MCF 10A (cell line): Measurements from ENCODE around the gene ADAM15. TPM values are rescaled to one million over a fixed set of nuclear protein-coding genes. Genes with fewer than 3 reads are reported as not detected.

Source experiments
- BruUV-seq: library from RNA; stranded (reverse); fragments of 400-500 nt; replicated peaks from 2 replicates; lab custom pipeline; 2021; lab: Mats Ljungman, UMichigan
- CTCF ChIA-PET: fragments of 300-600 bp; sonication (Branson Sonifier 250); formaldehyde crosslinking; extraction: SDS; loops from one replicate; lab custom pipeline; 2021; ENCODE audit warnings: antibody characterized with exemption, inconsistent platforms; lab: Yijun Ruan, JAX
- POLR2A ChIA-PET: fragments of 300-600, 350-650 bp; sonication (Branson Sonifier 250); formaldehyde crosslinking; extraction: SDS; loops from one replicate; lab custom pipeline; 2020; ENCODE audit warnings: antibody characterized with exemption, inconsistent platforms; lab: Yijun Ruan, JAX
- DNase-seq: peaks from one replicate; pipeline ENCODE4 v3.0.0-alpha.2; 2018; ENCODE audit not compliant: unreplicated experiment
- H3K27ac Mint-ChIP-seq: one replicate; pipeline ENCODE4 v1.8.0; 2022; ENCODE audit warnings: mild to moderate bottlenecking, low read depth, mixed read lengths; ENCODE audit not compliant: unreplicated experiment
- H3K27me3 Mint-ChIP-seq: one replicate; pipeline ENCODE4 v1.8.0; 2022; ENCODE audit warnings: mixed read lengths; ENCODE audit not compliant: insufficient read depth, unreplicated experiment
- H3K36me3 Mint-ChIP-seq: one replicate; pipeline ENCODE4 v1.8.0; 2022; ENCODE audit warnings: mild to moderate bottlenecking, moderate library complexity, mixed read lengths; ENCODE audit not compliant: insufficient read depth, unreplicated experiment
- H3K4me1 Mint-ChIP-seq: one replicate; pipeline ENCODE4 v1.8.0; 2022; ENCODE audit warnings: mixed read lengths; ENCODE audit not compliant: insufficient read depth, unreplicated experiment
- H3K4me3 Mint-ChIP-seq: one replicate; pipeline ENCODE4 v1.8.0; 2022; ENCODE audit warnings: mild to moderate bottlenecking, moderate library complexity, mixed read lengths; ENCODE audit not compliant: unreplicated experiment
- H3K9me3 Mint-ChIP-seq: one replicate; pipeline ENCODE4 v1.8.0; 2022; ENCODE audit warnings: mixed read lengths; ENCODE audit not compliant: unreplicated experiment
- CTCF ChIP-seq: fragments of 200-600 bp; IDR thresholded peaks from one replicate; pipeline ENCODE4 v1.8.0; 2022; ENCODE audit warnings: antibody characterized with exemption, mild to moderate bottlenecking; ENCODE audit not compliant: unreplicated experiment
- intact Hi-C: fragments of 100-400 bp; cut with micrococcal nuclease; formaldehyde crosslinking; loops from 2 replicates; pipeline ENCODE4 v1.14.1; 2022
- total RNA-seq: library from RNA; stranded (reverse); gene quantifications from 2 replicates; pipeline ENCODE4 v1.2.3, GENCODE V29; 2022

The ADAM15 gene
- total RNA-seq, 1 experiment from 2014 or later = 385 TPM

GRCh38 chr1:155013632-155014031, 37.5 kb upstream of the ADAM15 start:
- no TSS peak for BruUV-seq
- peak overlapping the region; percentile 86 for H3K27ac Mint-ChIP-seq
- peaks cover 71% of the 10 kb centered on the region for H3K4me1 Mint-ChIP-seq

GRCh38 chr1:155014709-155015508, 36.2 kb upstream of the ADAM15 start:
- POLR2A ChIA-PET = interaction anchor here (0.6 to 14.0 kb wide), 9 partner anchors 8 to 209 kb away, joined by 3 to 312 read pairs (median 27); partner anchors contain the start of genes CKS1B, DCST1, DCST2 and FLAD1
- intact Hi-C loops = no loop called here
- CTCF ChIA-PET = interaction anchor here (0.6 to 14.4 kb wide), 9 partner anchors 9 to 115 kb away, joined by 3 to 390 read pairs (median 7); partner anchors contain the start of genes ADAM15 and PYGO2
- DNase-seq = no peak
- Mint-ChIP-seq H3K9me3 (no peaks in the 10 kb centered on the region), H3K36me3 (peaks cover 88% of the 10 kb centered on the region), H3K27ac (peak overlapping the region; percentile 80), H3K4me1 (peaks cover 71% of the 10 kb centered on the region), H3K4me3 (no peak overlapping the region), H3K27me3 (no peaks in the 10 kb centered on the region)
- no peak for TF ChIP-seq CTCF
- BruUV-seq = no TSS peak

More at GRCh38 chr1:155013632-155014031, 37.5 kb upstream of the ADAM15 start:
- no peak for TF ChIP-seq CTCF
- H3K36me3 Mint-ChIP-seq = peaks cover 90% of the 10 kb centered on the region
- no peaks in the 10 kb centered on the region for H3K9me3 Mint-ChIP-seq
- ChIA-PET CTCF (interaction anchor here (0.5 to 14.4 kb wide), 7 partner anchors 10 to 1398 kb away, joined by 3 to 390 read pairs (median 4); partner anchors contain the start of genes ADAM15 and S100A14), POLR2A (interaction anchor here (0.6 to 14.0 kb wide), 9 partner anchors 9 to 116 kb away, joined by 3 to 312 read pairs (median 4); partner anchors contain the start of genes CKS1B, FLAD1, PMVK and SHC1)
- H3K4me3 Mint-ChIP-seq = no peak overlapping the region
- H3K27me3 Mint-ChIP-seq = no peaks in the 10 kb centered on the region
- intact Hi-C loops = no loop called here
- no peak for DNase-seq

GRCh38 chr1:155015527-155016230, 35.4 kb upstream of the ADAM15 start:
- intact Hi-C loops = loop anchor here (2.0 kb wide), 1 partner anchor 23 kb away; no protein-coding TSS in a partner anchor
- H3K4me3 Mint-ChIP-seq = no peak overlapping the region
- no peaks in the 10 kb centered on the region for H3K27me3 Mint-ChIP-seq
- no peak for TF ChIP-seq CTCF
- H3K4me1 Mint-ChIP-seq = peaks cover 75% of the 10 kb centered on the region
- DNase-seq = no peak
- no TSS peak for BruUV-seq
- H3K36me3 Mint-ChIP-seq = peaks cover 88% of the 10 kb centered on the region
- ChIA-PET POLR2A (interaction anchor here (0.6 to 14.0 kb wide), 14 partner anchors 7 to 209 kb away, joined by 3 to 312 read pairs (median 12); partner anchors contain the start of genes ADAM15, CKS1B, DCST1 and DCST2), CTCF (interaction anchor here (0.5 to 14.4 kb wide), 14 partner anchors 8 to 152 kb away, joined by 3 to 390 read pairs (median 5); partner anchors contain the start of genes ADAM15, PMVK, PYGO2 and SHC1)
- H3K27ac Mint-ChIP-seq = peak overlapping the region; percentile 80
- H3K9me3 Mint-ChIP-seq = no peaks in the 10 kb centered on the region
